ENCODE data around the gene VPS51.

Gene VPS51

GRCh38 chr11:65059523-65059922 lies 36.5 kb upstream of the VPS51 start:
- no peaks in the 10 kb centered on the region for H3K9me3 ChIP-seq (ENCODE audit: control insufficient read depth, insufficient read depth, low read length)
- no peak overlapping the region for H3K4me3 ChIP-seq (ENCODE audit: low read length)
- DNase-seq (ENCODE audit: low read depth, low spot score): no peak
- no peaks in the 10 kb centered on the region for H3K4me1 ChIP-seq (ENCODE audit: control insufficient read depth, insufficient read depth, low read length)
- H3K27ac ChIP-seq (ENCODE audit: low read length): no peak overlapping the region
- no CpG with 5 or more reads among the region's 3 CpGs for WGBS (ENCODE audit: insufficient coverage, insufficient read length)
- no peaks in the 10 kb centered on the region for H3K27me3 ChIP-seq (ENCODE audit: control insufficient read depth, insufficient read depth, low read length)
- no peaks in the 10 kb centered on the region for H3K36me3 ChIP-seq (ENCODE audit: control insufficient read depth, insufficient read depth, low read length)

GRCh38 chr11:65059959-65060824 lies 35.8 kb upstream of the VPS51 start:
- DNase-seq (ENCODE audit: low read depth, low spot score): no peak
- no peak overlapping the region for H3K27ac ChIP-seq (ENCODE audit: low read length)
- no peaks in the 10 kb centered on the region for H3K9me3 ChIP-seq (ENCODE audit: control insufficient read depth, insufficient read depth, low read length)
- no CpG with 5 or more reads among the region's 10 CpGs for WGBS (ENCODE audit: insufficient coverage, insufficient read length)
- H3K4me1 ChIP-seq (ENCODE audit: control insufficient read depth, insufficient read depth, low read length): no peaks in the 10 kb centered on the region
- H3K4me3 ChIP-seq (ENCODE audit: low read length): no peak overlapping the region
- no peaks in the 10 kb centered on the region for H3K27me3 ChIP-seq (ENCODE audit: control insufficient read depth, insufficient read depth, low read length)
- H3K36me3 ChIP-seq (ENCODE audit: control insufficient read depth, insufficient read depth, low read length): no peaks in the 10 kb centered on the region

- Histone ChIP-seq H3K27ac (ENCODE audit: low read length) (no peak overlapping the region), H3K27me3 (ENCODE audit: control insufficient read depth, insufficient read depth, low read length) (no peaks in the 10 kb centered on the region), H3K4me1 (ENCODE audit: control insufficient read depth, insufficient read depth, low read length) (peaks cover under 1% of the 10 kb centered on the region), H3K4me3 (ENCODE audit: low read length) (no peak overlapping the region), H3K9me3 (ENCODE audit: control insufficient read depth, insufficient read depth, low read length) (no peaks in the 10 kb centered on the region), H3K36me3 (ENCODE audit: control insufficient read depth, insufficient read depth, low read length) (no peaks in the 10 kb centered on the region)
- WGBS (ENCODE audit: insufficient coverage, insufficient read length): no CpG with 5 or more reads among the region's 9 CpGs
- DNase-seq (ENCODE audit: low read depth, low spot score): no peak
Measured at GRCh38 chr11:65060913-65061408, 35.1 kb upstream of the VPS51 start.

- no peaks in the 10 kb centered on the region for H3K36me3 ChIP-seq (ENCODE audit: control insufficient read depth, insufficient read depth, low read length)
- H3K27me3 ChIP-seq (ENCODE audit: control insufficient read depth, insufficient read depth, low read length): no peaks in the 10 kb centered on the region
- H3K4me1 ChIP-seq (ENCODE audit: control insufficient read depth, insufficient read depth, low read length): peaks cover 9% of the 10 kb centered on the region
- H3K4me3 ChIP-seq (ENCODE audit: low read length): no peak overlapping the region
- no CpG with 5 or more reads among the region's 3 CpGs for WGBS (ENCODE audit: insufficient coverage, insufficient read length)
- no peak overlapping the region for H3K27ac ChIP-seq (ENCODE audit: low read length)
- no peaks in the 10 kb centered on the region for H3K9me3 ChIP-seq (ENCODE audit: control insufficient read depth, insufficient read depth, low read length)
- no peak for DNase-seq (ENCODE audit: low read depth, low spot score)
Measured at GRCh38 chr11:65063532-65063931, 32.5 kb upstream of the VPS51 start.

GRCh38 chr11:65064847-65065240 lies 31.2 kb upstream of the VPS51 start:
- WGBS (ENCODE audit: insufficient coverage, insufficient read length): no CpG with 5 or more reads among the region's 4 CpGs
- Histone ChIP-seq H3K4me3 (ENCODE audit: low read length) (no peak overlapping the region), H3K27me3 (ENCODE audit: control insufficient read depth, insufficient read depth, low read length) (no peaks in the 10 kb centered on the region), H3K9me3 (ENCODE audit: control insufficient read depth, insufficient read depth, low read length) (no peaks in the 10 kb centered on the region), H3K4me1 (ENCODE audit: control insufficient read depth, insufficient read depth, low read length) (peaks cover 9% of the 10 kb centered on the region), H3K36me3 (ENCODE audit: control insufficient read depth, insufficient read depth, low read length) (no peaks in the 10 kb centered on the region), H3K27ac (ENCODE audit: low read length) (no peak overlapping the region)
- DNase-seq (ENCODE audit: low read depth, low spot score): no peak

- Histone ChIP-seq H3K27ac (ENCODE audit: low read length) (no peak overlapping the region), H3K9me3 (ENCODE audit: control insufficient read depth, insufficient read depth, low read length) (no peaks in the 10 kb centered on the region), H3K4me1 (ENCODE audit: control insufficient read depth, insufficient read depth, low read length) (peaks cover 9% of the 10 kb centered on the region), H3K36me3 (ENCODE audit: control insufficient read depth, insufficient read depth, low read length) (no peaks in the 10 kb centered on the region), H3K27me3 (ENCODE audit: control insufficient read depth, insufficient read depth, low read length) (no peaks in the 10 kb centered on the region), H3K4me3 (ENCODE audit: low read length) (no peak overlapping the region)
- WGBS (ENCODE audit: insufficient coverage, insufficient read length): no CpG with 5 or more reads among the region's 7 CpGs
- no peak for DNase-seq (ENCODE audit: low read depth, low spot score)
Measured at GRCh38 chr11:65065851-65066250, 30.2 kb upstream of the VPS51 start.

- Histone ChIP-seq H3K4me1 (ENCODE audit: control insufficient read depth, insufficient read depth, low read length) (peaks cover 9% of the 10 kb centered on the region), H3K4me3 (ENCODE audit: low read length) (no peak overlapping the region), H3K9me3 (ENCODE audit: control insufficient read depth, insufficient read depth, low read length) (no peaks in the 10 kb centered on the region), H3K27ac (ENCODE audit: low read length) (no peak overlapping the region), H3K36me3 (ENCODE audit: control insufficient read depth, insufficient read depth, low read length) (no peaks in the 10 kb centered on the region), H3K27me3 (ENCODE audit: control insufficient read depth, insufficient read depth, low read length) (no peaks in the 10 kb centered on the region)
- no CpG with 5 or more reads among the region's 11 CpGs for WGBS (ENCODE audit: insufficient coverage, insufficient read length)
- DNase-seq (ENCODE audit: low read depth, low spot score): no peak
Measured at GRCh38 chr11:65066315-65066714, 29.7 kb upstream of the VPS51 start.

GRCh38 chr11:65066805-65067291 lies 29.2 kb upstream of the VPS51 start:
- Histone ChIP-seq H3K27me3 (ENCODE audit: control insufficient read depth, insufficient read depth, low read length) (no peaks in the 10 kb centered on the region), H3K36me3 (ENCODE audit: control insufficient read depth, insufficient read depth, low read length) (no peaks in the 10 kb centered on the region), H3K4me1 (ENCODE audit: control insufficient read depth, insufficient read depth, low read length) (peaks cover 9% of the 10 kb centered on the region), H3K4me3 (ENCODE audit: low read length) (no peak overlapping the region), H3K9me3 (ENCODE audit: control insufficient read depth, insufficient read depth, low read length) (no peaks in the 10 kb centered on the region), H3K27ac (ENCODE audit: low read length) (no peak overlapping the region)
- no CpG with 5 or more reads among the region's 4 CpGs for WGBS (ENCODE audit: insufficient coverage, insufficient read length)
- peak; percentile 50 for DNase-seq (ENCODE audit: low read depth, low spot score)

GRCh38 chr11:65067446-65067845 lies 28.6 kb upstream of the VPS51 start:
- H3K4me1 ChIP-seq (ENCODE audit: control insufficient read depth, insufficient read depth, low read length): peaks cover 9% of the 10 kb centered on the region
- no peaks in the 10 kb centered on the region for H3K9me3 ChIP-seq (ENCODE audit: control insufficient read depth, insufficient read depth, low read length)
- no CpG with 5 or more reads among the region's 10 CpGs for WGBS (ENCODE audit: insufficient coverage, insufficient read length)
- H3K27me3 ChIP-seq (ENCODE audit: control insufficient read depth, insufficient read depth, low read length): no peaks in the 10 kb centered on the region
- no peaks in the 10 kb centered on the region for H3K36me3 ChIP-seq (ENCODE audit: control insufficient read depth, insufficient read depth, low read length)
- DNase-seq (ENCODE audit: low read depth, low spot score): no peak
- no peak overlapping the region for H3K4me3 ChIP-seq (ENCODE audit: low read length)
- no peak overlapping the region for H3K27ac ChIP-seq (ENCODE audit: low read length)

- WGBS (ENCODE audit: insufficient coverage, insufficient read length): no CpG with 5 or more reads among the region's 9 CpGs
- peaks cover 9% of the 10 kb centered on the region for H3K4me1 ChIP-seq (ENCODE audit: control insufficient read depth, insufficient read depth, low read length)
- H3K4me3 ChIP-seq (ENCODE audit: low read length): no peak overlapping the region
- H3K9me3 ChIP-seq (ENCODE audit: control insufficient read depth, insufficient read depth, low read length): no peaks in the 10 kb centered on the region
- no peak for DNase-seq (ENCODE audit: low read depth, low spot score)
- H3K36me3 ChIP-seq (ENCODE audit: control insufficient read depth, insufficient read depth, low read length): no peaks in the 10 kb centered on the region
- no peak overlapping the region for H3K27ac ChIP-seq (ENCODE audit: low read length)
- no peaks in the 10 kb centered on the region for H3K27me3 ChIP-seq (ENCODE audit: control insufficient read depth, insufficient read depth, low read length)
Measured at GRCh38 chr11:65069217-65069616, 26.8 kb upstream of the VPS51 start.

Measured in iPS DF 6.9 (cell line).